HG02763 (cell line): ENCODE measurements around the gene NHERF2.
"Not testable (repeated sequence)": the region's sequence is repeated elsewhere in the genome, so short reads cannot be mapped to it uniquely, and the experiment has no call there.

Experiments used
- ATAC-seq: cut with Tn5 transposase; IDR thresholded peaks from one replicate; pipeline ENCODE4 v1.9.1; 2021; ENCODE audit warnings: mild to moderate bottlenecking, moderate library complexity; ENCODE audit not compliant: unreplicated experiment

NHERF2 gene

DNA sequence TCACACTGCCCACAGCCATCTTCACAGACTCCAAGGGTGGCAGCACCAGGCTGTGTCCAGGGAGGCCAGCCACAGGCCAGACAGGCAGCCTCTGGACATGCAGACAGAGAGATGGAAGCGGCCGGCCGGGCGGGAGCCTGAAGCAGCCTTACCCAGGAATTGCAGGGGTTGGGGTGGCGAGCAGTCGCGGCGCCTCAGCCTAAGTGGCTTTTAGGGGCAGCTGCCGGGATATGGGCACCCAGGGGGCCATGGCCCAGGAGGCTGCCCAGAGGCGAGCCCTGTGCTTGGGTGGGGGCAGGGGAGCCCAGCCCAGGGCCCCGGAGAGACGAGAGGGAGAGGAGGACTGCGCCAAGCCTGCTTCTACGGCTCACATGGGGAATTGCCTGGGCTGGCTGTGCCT lies 1.5 kb upstream of the NHERF2 start:
- ATAC-seq: no peak

- ATAC-seq: no peak
Observed at GRCh38 chr16:2025878-2026460, 733 bp upstream of the NHERF2 start.

- no peak for ATAC-seq
Observed at GRCh38 chr16:2027024-2028010, 615 bp downstream of the NHERF2 start.

GRCh38 chr16:2028146-2028545 lies 1.4 kb downstream of the NHERF2 start:
- no peak for ATAC-seq

GRCh38 chr16:2028620-2029220 lies 2.0 kb downstream of the NHERF2 start:
- no peak for ATAC-seq

DNA sequence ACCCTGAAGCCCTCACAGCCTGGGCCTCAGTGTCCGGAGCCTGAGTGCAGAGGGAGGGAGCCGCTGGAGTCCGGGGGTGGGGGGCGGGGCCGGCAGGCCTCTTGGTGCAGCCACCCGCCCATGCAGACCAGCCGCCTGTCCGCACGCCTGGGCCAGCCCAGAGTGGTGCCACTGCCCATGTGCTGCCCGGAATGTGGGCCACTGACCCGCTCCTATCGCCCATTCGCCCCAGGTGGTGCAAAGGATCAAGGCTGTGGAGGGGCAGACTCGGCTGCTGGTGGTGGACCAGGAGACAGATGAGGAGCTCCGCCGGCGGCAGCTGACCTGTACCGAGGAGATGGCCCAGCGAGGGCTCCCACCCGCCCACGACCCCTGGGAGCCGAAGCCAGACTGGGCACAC lies 2.6 kb downstream of the NHERF2 start:
- ATAC-seq: no peak

DNA sequence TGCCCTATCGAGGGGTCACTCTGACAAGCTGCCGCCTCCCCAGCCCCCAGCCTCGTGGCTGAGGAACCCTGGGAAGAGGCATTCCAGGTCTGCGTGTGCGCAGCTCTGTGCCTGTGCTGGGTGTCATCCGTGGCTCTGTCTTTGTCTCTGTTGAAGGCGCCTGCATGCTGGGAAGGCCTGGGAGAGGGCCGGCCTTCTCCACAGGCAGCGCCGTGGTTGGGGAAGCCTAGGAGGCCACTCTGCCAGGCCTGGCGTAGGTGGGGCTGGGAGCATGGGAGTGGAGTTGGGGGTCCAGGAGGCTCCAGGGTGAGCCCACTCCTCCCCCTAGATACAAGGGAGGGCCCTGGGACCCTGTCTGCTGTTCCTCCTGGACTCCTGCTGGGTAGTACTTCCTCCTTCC lies 3.3 kb downstream of the NHERF2 start:
- ATAC-seq: no peak

- ATAC-seq: no peak
Observed at GRCh38 chr16:2031081-2031577, 4.4 kb downstream of the NHERF2 start.

- no peak for ATAC-seq
Observed at GRCh38 chr16:2032285-2033056, 5.8 kb downstream of the NHERF2 start.

- no peak for ATAC-seq
Observed at GRCh38 chr16:2033057-2033908, 6.6 kb downstream of the NHERF2 start.

DNA sequence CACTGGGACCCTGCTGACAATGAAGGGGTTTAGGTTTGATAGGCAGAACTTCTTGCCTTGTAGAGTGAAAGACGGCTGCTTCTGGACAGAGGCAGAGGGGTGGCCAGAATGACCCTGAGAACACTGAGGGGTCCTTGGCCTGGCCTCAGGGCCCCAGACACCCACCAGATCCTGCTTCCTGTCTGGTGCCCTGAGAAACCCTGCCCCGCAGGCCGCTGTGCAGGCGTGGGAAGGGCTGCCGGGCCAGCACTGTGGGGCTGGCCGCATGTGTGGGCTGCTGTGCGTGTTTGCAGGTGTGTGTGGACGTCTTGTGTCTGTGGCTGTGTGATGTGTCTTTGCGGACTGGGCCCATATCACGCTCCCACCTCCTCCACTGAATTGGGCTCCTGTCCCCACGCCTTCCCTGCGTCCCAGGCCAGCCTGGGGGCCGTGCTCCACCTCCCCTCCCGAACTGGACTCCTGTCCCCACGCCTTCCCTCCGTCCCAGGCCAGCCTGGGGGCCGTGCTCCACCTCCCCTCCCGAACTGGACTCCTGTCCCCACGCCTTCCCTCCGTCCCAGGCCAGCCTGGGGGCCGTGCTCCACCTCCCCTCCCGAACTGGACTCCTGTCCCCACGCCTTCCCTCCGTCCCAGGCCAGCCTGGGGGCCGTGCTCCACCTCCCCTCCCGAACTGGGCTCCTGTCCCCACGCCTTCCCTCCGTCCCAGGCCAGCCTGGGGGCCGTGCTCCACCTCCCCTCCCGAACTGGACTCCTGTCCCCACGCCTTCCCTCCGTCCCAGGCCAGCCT lies 7.4 kb downstream of the NHERF2 start:
- not testable (repeated sequence) for ATAC-seq

DNA sequence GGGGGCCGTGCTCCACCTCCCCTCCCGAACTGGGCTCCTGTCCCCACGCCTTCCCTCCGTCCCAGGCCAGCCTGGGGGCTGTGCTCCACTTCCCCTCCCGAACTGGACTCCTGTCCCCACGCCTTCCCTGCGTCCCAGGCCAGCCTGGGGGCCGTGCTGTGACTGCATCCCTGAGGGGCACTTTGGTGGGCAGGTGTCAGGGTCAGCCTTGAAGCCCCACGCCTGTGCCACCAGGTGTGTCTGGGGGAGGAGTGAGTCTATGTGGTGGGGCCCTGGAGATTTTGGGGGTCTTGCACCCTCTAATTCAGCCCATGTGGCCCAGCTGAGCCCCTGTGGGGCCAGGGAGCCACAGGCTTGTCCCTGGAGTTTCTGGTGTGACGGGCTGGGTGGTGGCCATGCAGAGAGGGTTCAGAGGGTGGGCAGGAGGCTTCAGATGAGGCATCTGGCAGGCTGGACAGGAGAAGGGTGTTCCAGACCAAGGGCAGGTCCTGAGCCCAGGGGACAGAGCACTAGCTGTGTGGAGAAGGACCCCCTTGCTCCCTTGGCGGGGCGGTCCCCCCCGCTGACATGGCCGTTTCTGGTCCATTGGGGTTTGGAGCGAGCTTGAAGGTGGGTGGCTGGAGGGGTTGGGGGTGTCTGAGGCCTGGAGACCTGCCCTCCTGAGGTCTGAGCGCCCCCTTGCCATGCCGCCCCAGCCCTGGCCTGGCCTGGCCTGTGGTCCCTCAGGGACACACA lies 8.2 kb downstream of the NHERF2 start:
- ATAC-seq: no peak

- ATAC-seq: no peak
Observed at GRCh38 chr16:2035431-2036199, 8.9 kb downstream of the NHERF2 start.

GRCh38 chr16:2036200-2036966 lies 9.7 kb downstream of the NHERF2 start:
- no peak for ATAC-seq

- ATAC-seq: no peak
Observed at GRCh38 chr16:2037115-2037514, 10.4 kb downstream of the NHERF2 start.

DNA sequence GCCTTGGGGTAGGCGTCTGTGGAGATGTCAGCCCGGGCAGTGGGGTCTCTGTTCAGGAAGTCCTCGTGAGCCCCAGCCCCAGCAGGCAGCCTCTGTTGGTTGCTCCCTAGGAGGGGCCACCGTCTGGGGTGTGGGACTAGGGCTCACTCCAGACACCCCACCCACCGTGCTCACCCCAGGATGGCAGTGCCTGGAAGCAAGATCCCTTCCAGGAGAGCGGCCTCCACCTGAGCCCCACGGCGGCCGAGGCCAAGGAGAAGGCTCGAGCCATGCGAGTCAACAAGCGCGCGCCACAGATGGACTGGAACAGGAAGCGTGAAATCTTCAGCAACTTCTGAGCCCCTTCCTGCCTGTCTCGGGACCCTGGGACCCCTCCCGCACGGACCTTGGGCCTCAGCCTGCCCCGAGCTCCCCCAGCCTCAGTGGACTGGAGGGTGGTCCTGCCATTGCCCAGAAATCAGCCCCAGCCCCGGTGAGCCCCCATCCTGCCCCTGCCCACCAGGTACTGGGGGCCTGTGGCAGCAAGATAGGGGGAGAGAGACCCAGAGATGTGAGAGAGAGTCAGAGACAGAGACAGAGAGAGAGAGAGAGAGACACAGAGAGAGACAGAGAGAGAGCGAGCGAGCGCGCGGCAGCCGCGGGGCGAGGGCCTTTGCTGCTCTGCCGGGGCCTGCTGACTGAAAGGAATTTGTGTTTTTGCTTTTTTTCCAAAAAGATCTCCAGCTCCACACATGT lies 11.1 kb downstream of the NHERF2 start:
- no peak for ATAC-seq
